HCT116 (cell line): Measurements from ENCODE around the gene SEC14L3. TPM values are rescaled to one million over a fixed set of nuclear protein-coding genes. Genes with fewer than 3 reads are reported as not detected.

Experiments used
- ATAC-seq: fragments of 200-7000 bp; cut with Tn5 transposase; 2 replicates; pipeline ENCODE4 v1.9.1; 2020; ENCODE audit warnings: mild to moderate bottlenecking, moderate library complexity
- BruUV-seq: library from RNA; stranded (reverse); fragments of 400-500 nt; replicated peaks from 2 replicates; lab custom pipeline; 2021; lab: Mats Ljungman, UMichigan
- CTCF ChIA-PET: fragments of 300-600 bp; sonication (Branson Sonifier 250); formaldehyde crosslinking; loops from one replicate; lab custom pipeline; 2021; ENCODE audit warnings: antibody characterized with exemption; lab: Charles Lee
- POLR2A ChIA-PET: fragments of 300-600, 350-600 bp; sonication (Branson Sonifier 250); formaldehyde crosslinking; loops from one replicate; lab custom pipeline; 2021; ENCODE audit warnings: antibody characterized with exemption; lab: Charles Lee
- RAD21 ChIA-PET, 2 experiments: fragments of 300-600 bp; sonication (Branson Sonifier 250); formaldehyde crosslinking; loops; one replicate each; lab custom pipeline; 2023; ENCODE audit warnings: low total read pairs in 2 of 2; ENCODE audit not compliant: uncharacterized antibody in 2 of 2, unreplicated experiment in 2 of 2, low non-redundant PET in 1 of 2; lab: Charles Lee
- DNase-seq: peaks from one replicate; pipeline ENCODE4 v3.0.0-alpha.2; 2010; ENCODE audit warnings: low read depth, low spot score
- H2AFZ ChIP-seq: fragments of 200-600 bp; shearing (Covaris generic), sonication (generic); 2 replicates; pipeline ENCODE4 v1.6.1; 2017; ENCODE audit warnings: low read depth, mixed run types, mixed read lengths, antibody characterized with exemption, low read length; ENCODE audit not compliant: poor library complexity, severe bottlenecking
- H3K27ac ChIP-seq: 2 replicates; pipeline ENCODE4 v1.5.1; 2012; ENCODE audit warnings: low read depth, low read length
- H3K27me3 ChIP-seq: fragments of 200-600 bp; sonication (generic); 2 replicates; pipeline ENCODE4 v1.6.1; 2016; ENCODE audit warnings: mixed run types, low read length, mixed read lengths; ENCODE audit not compliant: insufficient read depth
- H3K36me3 ChIP-seq, 2 experiments: fragments of 200-500 bp in 1 of 2; fragments of 200-600 bp in 1 of 2; sonication (Bioruptor generic) in 1 of 2; sonication (generic) in 1 of 2; 2 replicates each; pipeline versions ENCODE4 v1.5.1 to v1.6.1; 2014 to 2016; ENCODE audit warnings: low read length in 2 of 2, inconsistent platforms in 1 of 2, mixed read lengths in 1 of 2, mixed run types in 1 of 2; ENCODE audit not compliant: insufficient read depth in 2 of 2, control insufficient read depth in 1 of 2
- H3K4me1 ChIP-seq, 2 experiments: fragments of 200-600 bp in 1 of 2; sonication (generic) in 1 of 2; 2 replicates each; pipeline versions ENCODE4 v1.5.1 to v1.6.1; 2012 to 2017; ENCODE audit warnings: low read length in 2 of 2, inconsistent platforms in 1 of 2, mild to moderate bottlenecking in 1 of 2, mixed read lengths in 1 of 2, mixed run types in 1 of 2, moderate library complexity in 1 of 2; ENCODE audit not compliant: insufficient read depth in 2 of 2, control insufficient read depth in 1 of 2
- H3K4me2 ChIP-seq: fragments of 200-600 bp; sonication (generic); 2 replicates; pipeline ENCODE4 v1.6.1; 2017; ENCODE audit warnings: mixed run types, low read length, mixed read lengths
- H3K4me3 ChIP-seq, 2 experiments: fragments of 200-600 bp in 1 of 2; sonication (generic) in 1 of 2; replicated peaks in 1 of 2; 2 replicates each; pipeline ENCODE4 v1.5.1; 2011 to 2016; ENCODE audit warnings: low read length in 2 of 2, control low read depth in 1 of 2, low read depth in 1 of 2, mild to moderate bottlenecking in 1 of 2, mixed read lengths in 1 of 2, mixed run types in 1 of 2
- H3K79me2 ChIP-seq: fragments of 200-600 bp; sonication (generic); 2 replicates; pipeline ENCODE4 v1.6.1; 2017; ENCODE audit warnings: mild to moderate bottlenecking, mixed run types, low read length, moderate library complexity, mixed read lengths; ENCODE audit not compliant: insufficient read depth
- H3K9ac ChIP-seq: fragments of 200-600 bp; sonication (generic); 2 replicates; pipeline ENCODE4 v1.6.1; 2016; ENCODE audit warnings: low read length, mixed read lengths
- H3K9me2 ChIP-seq: fragments of 200-600 bp; sonication (generic), shearing (Covaris generic); 2 replicates; pipeline ENCODE4 v1.6.1; 2017; ENCODE audit warnings: mixed run types, mild to moderate bottlenecking, moderate library complexity; ENCODE audit not compliant: insufficient read depth
- H3K9me3 ChIP-seq, 2 experiments: fragments of 200-500 bp in 1 of 2; fragments of 200-600 bp in 1 of 2; sonication (Bioruptor generic) in 1 of 2; sonication (generic) in 1 of 2; 2 replicates each; pipeline ENCODE4 v1.6.1; 2014 to 2017; ENCODE audit warnings: low read length in 2 of 2, mixed read lengths in 2 of 2, inconsistent platforms in 1 of 2, low read depth in 1 of 2, mild to moderate bottlenecking in 1 of 2, mixed run types in 1 of 2, moderate library complexity in 1 of 2; ENCODE audit not compliant: control insufficient read depth in 1 of 2, insufficient read depth in 1 of 2
- H4K20me1 ChIP-seq: fragments of 200-600 bp; sonication (generic), shearing (Covaris generic); 2 replicates; pipeline ENCODE4 v1.6.1; 2017; ENCODE audit warnings: mixed run types, mild to moderate bottlenecking, moderate library complexity; ENCODE audit not compliant: insufficient read depth
- CEBPB ChIP-seq: IDR thresholded peaks from 2 replicates; pipeline ENCODE4 v1.6.1; 2012; ENCODE audit warnings: low read depth
- EGR1 ChIP-seq: IDR thresholded peaks from 2 replicates; pipeline ENCODE4 v1.6.1; 2012; ENCODE audit warnings: low read depth
- ELF1 ChIP-seq: IDR thresholded peaks from 2 replicates; pipeline ENCODE4 v1.6.1; 2012; ENCODE audit warnings: low read depth, borderline replicate concordance
- FOSL1 ChIP-seq: IDR thresholded peaks from 2 replicates; pipeline ENCODE4 v1.6.1; 2012; ENCODE audit warnings: low read depth
- POLR2AphosphoS5 ChIP-seq: IDR thresholded peaks from 2 replicates; pipeline ENCODE4 v1.6.1; 2011; ENCODE audit warnings: mild to moderate bottlenecking, low read depth, low read length, moderate library complexity
- RAD21 ChIP-seq: IDR thresholded peaks from 2 replicates; pipeline ENCODE4 v1.6.1; 2012; ENCODE audit warnings: low read depth, mild to moderate bottlenecking
- SIN3A ChIP-seq: IDR thresholded peaks from 2 replicates; pipeline ENCODE4 v1.6.1; 2012; ENCODE audit warnings: low read depth
- TCF7L2 ChIP-seq: IDR thresholded peaks from 2 replicates; pipeline ENCODE4 v1.7.0; 2011; ENCODE audit warnings: borderline replicate concordance, inconsistent platforms; ENCODE audit not compliant: insufficient read depth, insufficient read length; ENCODE audit errors: extremely low read depth
- intact Hi-C: fragments of 100-400 bp; cut with micrococcal nuclease; formaldehyde crosslinking; loops from 2 replicates; pipeline ENCODE4 v1.10.0; 2022
- total RNA-seq: library from RNA; stranded (reverse); gene quantifications from one replicate; pipeline ENCODE4 v1.2.1, GENCODE V29; 2021; ENCODE audit not compliant: unreplicated experiment
- TF ChIP-seq, protein P1 (sequence below): IDR thresholded peaks from 2 replicates; pipeline ENCODE4 v1.6.1; 2012

The SEC14L3 gene
- total RNA-seq, 1 experiment from 2014 or later: not detected

DNA sequence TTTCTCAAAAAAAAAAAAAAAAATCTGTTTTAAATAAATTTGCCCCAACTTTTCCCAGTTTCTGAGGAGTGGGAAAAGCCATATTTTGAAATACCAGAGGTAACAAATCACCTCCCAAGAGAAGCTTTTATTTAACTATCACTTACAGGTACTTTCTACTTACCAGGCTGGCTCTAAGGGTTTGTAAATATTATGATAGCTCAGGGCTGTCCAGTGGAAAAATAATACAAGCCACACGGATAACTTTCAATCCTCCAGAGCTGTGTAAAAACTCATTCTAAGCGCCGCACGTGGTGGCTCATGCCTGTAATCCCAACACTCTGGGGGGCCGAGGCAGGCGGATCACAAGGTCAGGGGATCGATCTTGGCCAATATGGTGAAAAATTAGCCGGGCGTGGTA lies 39.3 kb upstream of the SEC14L3 start:
- no peaks in the 10 kb centered on the region for H3K36me3 ChIP-seq
- no peaks in the 10 kb centered on the region for H4K20me1 ChIP-seq
- RAD21 ChIA-PET: no interaction called here
- no peaks in the 10 kb centered on the region for H3K79me2 ChIP-seq
- no peaks in the 10 kb centered on the region for H3K27me3 ChIP-seq
- DNase-seq: no peak
- peaks cover 6 to 9% of the 10 kb centered on the region in 2 experiments for H3K4me1 ChIP-seq
- H3K4me3 ChIP-seq: no peak overlapping the region
- no peaks in the 10 kb centered on the region for H3K9me2 ChIP-seq
- H2AFZ ChIP-seq: no peak overlapping the region
- H3K4me2 ChIP-seq: no peak overlapping the region
- BruUV-seq: no TSS peak
- peaks cover 3 to 4% of the 10 kb centered on the region in 2 experiments; a peak in 2 of 4 replicates for H3K9me3 ChIP-seq
- H3K9ac ChIP-seq: no peak overlapping the region
- CTCF ChIA-PET: interaction anchor here (0.9 kb wide), 1 partner anchor 27 kb away, joined by 4 read pairs; no protein-coding TSS in a partner anchor
- POLR2A ChIA-PET: no interaction called here
- intact Hi-C loops: no loop called here
- no peak overlapping the region for H3K27ac ChIP-seq
- no peak for TF ChIP-seq RAD21
- TF ChIP-seq CEBPB: no peak
- TF ChIP-seq FOSL1: no peak
- TF ChIP-seq POLR2AphosphoS5: no peak
- TF ChIP-seq TCF7L2: no peak
- no peak for ATAC-seq

DNA sequence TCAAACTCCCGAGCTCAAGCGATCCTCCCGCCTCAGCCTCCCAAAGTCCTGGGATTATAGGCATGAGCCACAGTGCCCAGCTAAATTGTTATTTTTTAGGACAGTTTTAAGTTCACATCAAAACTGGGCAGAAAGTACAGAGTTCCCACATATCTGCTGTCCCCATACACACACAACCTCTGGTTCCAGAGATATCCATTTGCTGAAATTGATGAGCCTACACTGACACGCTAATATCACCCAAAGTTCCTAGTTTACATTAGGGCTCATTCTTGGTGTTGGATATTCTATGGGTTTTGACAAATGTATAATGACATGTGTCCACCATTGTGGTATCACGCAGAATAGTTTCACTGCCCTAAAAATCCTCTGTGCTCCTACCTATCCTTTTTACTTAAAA lies 36.4 kb upstream of the SEC14L3 start:
- H3K9me3 ChIP-seq: peaks cover 3 to 4% of the 10 kb centered on the region in 2 experiments; a peak in 2 of 4 replicates
- no TSS peak for BruUV-seq
- H3K4me3 ChIP-seq: no peak overlapping the region
- no peak overlapping the region for H3K27ac ChIP-seq
- H3K4me2 ChIP-seq: no peak overlapping the region
- no peaks in the 10 kb centered on the region for H3K36me3 ChIP-seq
- H2AFZ ChIP-seq: no peak overlapping the region
- POLR2A ChIA-PET: no interaction called here
- intact Hi-C loops: no loop called here
- no peaks in the 10 kb centered on the region for H4K20me1 ChIP-seq
- RAD21 ChIA-PET: no interaction called here
- no peaks in the 10 kb centered on the region for H3K9me2 ChIP-seq
- TF ChIP-seq ELF1 (no peak), EGR1 (no peak), SIN3A (no peak)
- TF ChIP-seq, protein P1, sequence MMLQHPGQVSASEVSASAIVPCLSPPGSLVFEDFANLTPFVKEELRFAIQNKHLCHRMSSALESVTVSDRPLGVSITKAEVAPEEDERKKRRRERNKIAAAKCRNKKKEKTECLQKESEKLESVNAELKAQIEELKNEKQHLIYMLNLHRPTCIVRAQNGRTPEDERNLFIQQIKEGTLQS: no peak
- CTCF ChIA-PET: interaction anchor here (1.2 kb wide), 1 partner anchor 48 kb away, joined by 3 read pairs; no protein-coding TSS in a partner anchor
- H3K9ac ChIP-seq: no peak overlapping the region
- no peaks in the 10 kb centered on the region for H3K79me2 ChIP-seq
- ATAC-seq (no peak), DNase-seq (no peak)
- no peaks in the 10 kb centered on the region for H3K27me3 ChIP-seq
- peaks cover 6 to 23% of the 10 kb centered on the region in 2 experiments for H3K4me1 ChIP-seq
